GM10266 (cell line): ENCODE data around the gene C3.

Source experiments
- DNase-seq: peaks from one replicate; pipeline ENCODE4 v3.0.0; 2012; ENCODE audit errors: extremely low spot score
- TF ChIP-seq, protein P1 (sequence below): IDR thresholded peaks from 2 replicates; pipeline ENCODE4 v1.5.1; 2012; ENCODE audit warnings: mild to moderate bottlenecking, low read depth; ENCODE audit not compliant: control insufficient read depth, insufficient read depth; ENCODE audit errors: missing control alignments

Gene C3

DNA sequence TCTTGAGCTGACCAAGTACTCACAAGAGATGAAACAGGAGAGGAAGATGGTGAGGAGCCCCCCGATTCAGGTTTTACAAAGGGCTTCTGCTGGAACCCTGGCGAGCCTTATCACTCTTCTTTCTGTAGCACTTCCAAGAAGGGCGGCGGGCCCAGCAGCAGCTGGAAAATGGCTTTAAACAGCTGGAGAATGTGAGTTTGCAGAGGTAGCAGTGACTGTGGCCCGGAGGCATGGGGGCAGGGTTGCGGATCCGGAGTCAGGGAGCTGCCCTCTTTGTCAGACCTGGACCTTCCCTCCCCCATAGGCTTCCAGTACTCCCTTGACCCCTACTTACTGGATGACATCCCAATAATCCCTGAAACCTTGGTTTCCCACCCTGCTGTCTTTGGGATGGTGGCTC, 22.6 kb upstream of the C3 start:
- TF ChIP-seq, protein P1, sequence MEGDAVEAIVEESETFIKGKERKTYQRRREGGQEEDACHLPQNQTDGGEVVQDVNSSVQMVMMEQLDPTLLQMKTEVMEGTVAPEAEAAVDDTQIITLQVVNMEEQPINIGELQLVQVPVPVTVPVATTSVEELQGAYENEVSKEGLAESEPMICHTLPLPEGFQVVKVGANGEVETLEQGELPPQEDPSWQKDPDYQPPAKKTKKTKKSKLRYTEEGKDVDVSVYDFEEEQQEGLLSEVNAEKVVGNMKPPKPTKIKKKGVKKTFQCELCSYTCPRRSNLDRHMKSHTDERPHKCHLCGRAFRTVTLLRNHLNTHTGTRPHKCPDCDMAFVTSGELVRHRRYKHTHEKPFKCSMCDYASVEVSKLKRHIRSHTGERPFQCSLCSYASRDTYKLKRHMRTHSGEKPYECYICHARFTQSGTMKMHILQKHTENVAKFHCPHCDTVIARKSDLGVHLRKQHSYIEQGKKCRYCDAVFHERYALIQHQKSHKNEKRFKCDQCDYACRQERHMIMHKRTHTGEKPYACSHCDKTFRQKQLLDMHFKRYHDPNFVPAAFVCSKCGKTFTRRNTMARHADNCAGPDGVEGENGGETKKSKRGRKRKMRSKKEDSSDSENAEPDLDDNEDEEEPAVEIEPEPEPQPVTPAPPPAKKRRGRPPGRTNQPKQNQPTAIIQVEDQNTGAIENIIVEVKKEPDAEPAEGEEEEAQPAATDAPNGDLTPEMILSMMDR, result no peak
- no peak for DNase-seq

DNA sequence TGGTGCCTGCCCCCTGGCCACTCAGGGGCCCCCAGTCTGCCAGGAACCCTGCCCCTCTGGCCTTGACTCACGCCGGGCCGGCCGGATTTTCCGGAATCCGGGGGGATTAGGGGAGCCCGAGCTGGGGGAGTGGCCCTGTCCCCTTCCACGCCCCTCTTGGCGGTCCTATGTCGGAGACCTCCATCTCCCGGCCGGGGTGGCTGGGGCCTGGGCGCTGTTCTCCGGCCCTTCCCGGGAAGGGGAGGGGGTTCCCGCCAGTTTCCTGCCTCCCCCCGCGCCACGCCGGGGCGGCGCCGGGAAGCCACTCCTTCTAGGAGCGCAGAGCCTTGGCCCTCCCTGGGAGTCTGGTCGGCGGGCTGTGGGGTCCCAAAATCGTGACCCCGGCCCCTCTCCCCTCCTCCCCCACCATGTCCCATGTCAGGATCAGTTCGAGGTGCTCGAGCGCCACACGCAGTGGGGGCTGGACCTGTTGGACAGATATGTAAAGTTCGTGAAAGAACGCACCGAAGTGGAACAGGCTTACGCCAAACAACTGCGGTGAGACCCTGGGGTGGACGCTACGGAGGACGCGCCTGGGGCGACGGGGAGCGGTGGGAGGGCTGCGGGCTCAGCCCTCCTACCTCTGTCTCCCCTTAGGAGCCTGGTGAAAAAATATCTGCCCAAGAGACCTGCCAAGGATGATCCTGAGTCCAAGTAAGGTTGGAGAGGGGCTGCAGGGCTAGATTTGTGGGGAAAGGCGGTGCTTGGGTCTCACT, 20.3 kb upstream of the C3 start:
- TF ChIP-seq, protein P1, result no peak
- peak; percentile 64 for DNase-seq

DNA sequence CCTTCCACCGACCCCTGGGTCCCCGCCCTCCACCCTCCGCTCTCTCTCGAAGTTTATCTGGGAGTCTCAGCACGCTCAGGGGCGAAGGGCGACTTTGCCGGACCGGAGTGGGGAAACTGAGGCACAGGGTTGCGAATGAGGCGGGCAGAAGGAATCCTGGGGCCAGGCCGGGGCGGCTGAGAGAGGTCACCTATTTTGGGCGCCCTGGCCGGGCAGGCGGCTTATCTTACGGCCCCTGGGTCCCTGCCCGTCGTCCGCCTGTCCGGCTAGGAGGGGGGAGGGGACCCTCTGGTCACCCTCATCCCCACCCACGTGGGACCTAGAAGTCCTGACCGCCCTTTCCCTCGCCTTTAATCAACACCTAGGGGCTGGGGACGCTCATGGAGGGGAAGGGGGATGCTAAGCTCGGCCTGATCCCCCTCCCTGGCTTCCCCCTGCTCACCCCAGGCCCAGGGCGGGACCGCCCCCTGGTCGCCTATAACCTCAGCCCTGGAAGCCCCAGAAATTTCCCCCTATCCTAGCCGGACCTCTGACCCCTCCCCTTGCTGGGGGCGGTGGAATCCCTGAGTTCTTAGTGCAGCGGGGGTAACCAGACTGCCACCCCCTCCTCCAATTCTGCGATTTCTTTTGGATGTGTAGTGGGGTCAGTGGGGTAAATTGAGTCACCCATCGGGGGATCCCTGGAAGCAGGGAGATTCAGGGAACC, 19.6 kb upstream of the C3 start:
- TF ChIP-seq, protein P1, result no peak
- peak; percentile 80 for DNase-seq

DNA sequence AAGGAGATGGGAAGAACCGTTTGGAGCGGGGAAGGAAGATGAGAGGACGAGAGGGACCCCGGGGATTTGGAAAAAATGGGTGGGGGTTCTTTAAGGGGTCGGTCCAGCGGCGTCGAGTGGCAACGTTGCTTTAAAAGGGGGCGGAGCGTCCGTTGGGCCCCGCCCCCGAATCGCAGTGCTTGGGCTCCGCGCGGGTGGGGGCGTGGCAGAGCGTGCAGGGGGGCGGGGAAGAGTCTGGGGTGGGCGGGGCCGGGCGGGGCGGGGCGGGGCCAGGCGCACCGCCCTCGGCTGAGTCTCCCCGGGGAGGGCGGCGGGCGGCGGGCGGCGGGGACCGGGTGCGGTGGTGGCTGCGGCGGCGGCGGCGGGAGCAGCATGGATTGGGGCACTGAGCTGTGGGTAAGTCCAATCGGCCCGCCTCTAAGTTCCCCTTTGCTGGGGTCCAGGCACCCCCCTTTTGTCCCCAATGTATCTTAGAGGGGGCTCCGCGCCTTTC, 19.0 kb upstream of the C3 start, which contains the start of gene TRIP10:
TRIP10 (plus strand) TSS at position 291 of the 493 bp plus-strand sequence; CDS start at position 373, 82 bp downstream.
- peak; percentile 98 for DNase-seq
- TF ChIP-seq, protein P1, result no peak

DNA sequence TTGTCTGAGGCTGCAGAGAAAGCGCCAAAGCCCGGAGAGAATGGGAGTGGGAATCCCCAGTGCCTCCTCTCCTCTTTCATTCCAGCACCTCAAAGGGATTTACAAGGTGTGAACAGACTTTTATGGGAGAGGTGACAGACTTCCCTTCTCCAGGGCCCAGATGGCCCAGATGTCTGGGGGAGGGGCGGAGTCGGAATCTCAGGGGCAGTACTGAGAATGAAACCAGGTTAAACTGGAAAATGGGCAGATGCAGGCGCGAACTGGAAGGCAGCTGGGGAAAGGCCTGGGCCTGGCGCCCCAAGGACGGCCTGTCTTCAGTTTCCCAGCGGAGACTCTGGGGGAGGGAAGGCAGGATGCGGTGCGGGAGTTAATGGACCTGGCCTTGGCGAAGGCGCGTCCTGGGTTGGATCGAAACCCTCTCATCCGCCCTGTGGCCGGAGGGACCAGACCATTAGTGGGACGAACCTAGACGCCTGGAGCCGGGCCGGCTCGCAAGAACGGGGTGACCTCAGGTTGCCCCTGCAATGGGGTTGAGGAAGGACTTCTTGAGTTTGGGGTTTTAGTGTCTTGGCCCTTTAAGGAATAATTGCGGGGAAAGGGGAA, 18.4 kb upstream of the C3 start:
- DNase-seq, result no peak
- TF ChIP-seq, protein P1, result no peak

DNA sequence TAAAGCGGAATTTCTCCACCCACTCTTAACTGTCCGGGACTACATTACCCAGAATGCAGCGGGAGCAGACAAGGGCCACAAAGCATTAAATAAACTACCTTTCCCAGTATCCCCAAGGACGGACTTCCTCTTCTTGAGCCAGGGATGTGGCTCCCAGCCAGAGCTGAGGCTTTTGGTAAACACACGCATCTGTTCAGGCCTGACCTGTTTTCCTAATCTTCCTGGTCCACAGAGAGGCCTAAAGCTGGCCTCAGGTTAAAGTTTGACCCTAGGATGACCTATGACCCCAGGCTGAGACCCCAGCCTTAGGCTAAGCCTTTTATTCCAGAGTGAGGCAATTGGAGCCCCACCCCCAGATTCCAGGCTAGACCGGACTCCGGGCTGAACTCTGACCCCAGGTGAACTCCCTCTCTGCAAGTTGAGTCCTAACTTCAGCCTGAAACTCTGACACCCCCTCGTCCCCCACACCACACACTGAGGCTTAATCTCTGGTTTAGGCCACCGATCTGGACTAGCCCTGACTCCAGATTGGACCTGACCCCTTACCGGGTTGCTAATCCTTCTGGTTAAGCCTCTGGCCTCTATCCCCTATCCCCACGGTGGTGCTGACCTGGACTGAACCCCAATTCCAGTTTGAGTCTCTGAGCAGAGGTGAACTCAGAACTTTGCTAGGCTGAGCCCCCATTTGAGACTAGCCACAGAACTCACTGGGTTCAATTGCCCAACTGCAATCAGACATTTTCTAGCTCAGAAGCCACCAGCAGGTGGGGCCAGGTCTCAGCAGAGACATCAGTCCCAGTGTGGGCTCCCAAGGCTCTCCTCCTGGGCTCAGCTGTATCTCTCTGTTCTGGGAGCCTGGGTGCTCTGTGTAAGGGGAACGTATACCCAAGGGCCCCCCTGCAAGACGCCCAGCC, 17.7 kb upstream of the C3 start:
- TF ChIP-seq, protein P1, result peak; percentile 77
- DNase-seq, result peak; percentile 84
